Activated T-cell treated with anti-CD3 and anti-CD28 coated beads for 1 hour (primary cell): Measurements from ENCODE around the gene EFEMP2.
A peak's percentile ranks its signal among the peaks of the same experiment; 100 is the strongest.
"Not testable (repeated sequence)": the region's sequence is repeated elsewhere in the genome, so short reads cannot be mapped to it uniquely, and the experiment has no call there.

Experiments used
- DNase-seq: peaks from one replicate; pipeline ENCODE4 v3.0.0-alpha.2; 2020; ENCODE audit warnings: low read depth

Gene EFEMP2

GRCh38 chr11:65900125-65900898 lies 27.7 kb upstream of the EFEMP2 start, which contains the start of gene FOSL1:
FOSL1 (minus strand) TSS chr11:65900388; CDS start chr11:65900339, 49 bp downstream.
- DNase-seq, result peak; percentile 87

- no peak for DNase-seq
These were observed 26.9 kb upstream of the EFEMP2 start for GRCh38 chr11:65899356-65900124.

- no peak for DNase-seq
These were observed 26.2 kb upstream of the EFEMP2 start for GRCh38 chr11:65898656-65899355.

GRCh38 chr11:65897020-65897471 lies 24.4 kb upstream of the EFEMP2 start:
- DNase-seq, result no peak

GRCh38 chr11:65896034-65896999 lies 23.7 kb upstream of the EFEMP2 start:
- no peak for DNase-seq

GRCh38 chr11:65895482-65895981 lies 22.9 kb upstream of the EFEMP2 start:
- DNase-seq, result no peak

- DNase-seq, result no peak
These were observed 21.5 kb upstream of the EFEMP2 start for GRCh38 chr11:65894034-65894591.

GRCh38 chr11:65892661-65893317 lies 20.2 kb upstream of the EFEMP2 start:
- no peak for DNase-seq

- not testable (repeated sequence) for DNase-seq
These were observed 19.5 kb upstream of the EFEMP2 start for GRCh38 chr11:65892137-65892540.

GRCh38 chr11:65891219-65892136 lies 18.9 kb upstream of the EFEMP2 start:
- DNase-seq, result no peak

GRCh38 chr11:65890324-65891218 lies 18.0 kb upstream of the EFEMP2 start, which contains the start of gene CCDC85B:
CCDC85B (plus strand) TSS chr11:65890673; CDS start chr11:65890784, 111 bp downstream.
- DNase-seq, result peak; percentile 98

GRCh38 chr11:65888163-65888814 lies 15.7 kb upstream of the EFEMP2 start, which contains the start of gene FIBP:
FIBP (minus strand) TSS chr11:65888471; CDS start chr11:65888418, 53 bp downstream.
- DNase-seq, result peak; percentile 92

- DNase-seq, result no peak
These were observed 15.1 kb upstream of the EFEMP2 start for GRCh38 chr11:65887723-65888162.

GRCh38 chr11:65886826-65887722 lies 14.5 kb upstream of the EFEMP2 start:
- DNase-seq, result no peak

- DNase-seq, result no peak
These were observed 13.4 kb upstream of the EFEMP2 start for GRCh38 chr11:65885808-65886536.
